Measurements from ENCODE around the gene TRAF3.

Gene TRAF3

DNA sequence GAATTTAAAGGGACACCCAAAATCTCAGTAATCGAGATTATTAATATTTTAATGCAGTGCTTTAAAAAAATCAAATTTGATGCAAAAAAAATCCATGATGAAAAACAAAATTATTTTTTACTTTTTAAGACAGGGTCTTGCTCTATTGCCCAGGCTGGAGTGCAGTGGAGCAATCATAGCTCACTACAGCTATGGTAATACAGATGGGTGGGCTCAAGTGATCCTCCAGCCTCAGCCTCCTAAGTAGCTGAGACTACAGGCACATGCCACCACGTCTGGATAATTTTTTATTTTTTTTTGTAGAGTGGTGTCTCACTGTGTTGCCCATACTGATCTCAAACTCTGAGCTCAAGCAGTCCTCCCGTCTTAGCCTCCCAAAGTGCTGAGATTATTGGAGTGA, 62.9 kb downstream of the TRAF3 start:
- H3K9ac ChIP-seq (ENCODE audit: low read depth in 1 of 2, low read length in 2 of 2), result no peak overlapping the region
- no peak overlapping the region for H3K27ac ChIP-seq (ENCODE audit: low read depth, low read length)
- H3K27me3 ChIP-seq (ENCODE audit: control insufficient read depth in 1 of 2, insufficient read depth in 2 of 2, low read length in 2 of 2), result no peaks in the 10 kb centered on the region
- no peaks in the 10 kb centered on the region for H3K36me3 ChIP-seq (ENCODE audit: control insufficient read depth in 1 of 2, insufficient read depth in 2 of 2, low read length in 2 of 2)
- H3K9me3 ChIP-seq (ENCODE audit: control insufficient read depth in 1 of 2, low read length in 2 of 2), result no peaks in the 10 kb centered on the region
- H3K4me3 ChIP-seq (ENCODE audit: low read depth in 1 of 2, low read length in 2 of 2), result no peak overlapping the region
- no peaks in the 10 kb centered on the region for H3K4me1 ChIP-seq (ENCODE audit: control insufficient read depth in 1 of 2, insufficient read depth in 2 of 2, low read length in 2 of 2)

DNA sequence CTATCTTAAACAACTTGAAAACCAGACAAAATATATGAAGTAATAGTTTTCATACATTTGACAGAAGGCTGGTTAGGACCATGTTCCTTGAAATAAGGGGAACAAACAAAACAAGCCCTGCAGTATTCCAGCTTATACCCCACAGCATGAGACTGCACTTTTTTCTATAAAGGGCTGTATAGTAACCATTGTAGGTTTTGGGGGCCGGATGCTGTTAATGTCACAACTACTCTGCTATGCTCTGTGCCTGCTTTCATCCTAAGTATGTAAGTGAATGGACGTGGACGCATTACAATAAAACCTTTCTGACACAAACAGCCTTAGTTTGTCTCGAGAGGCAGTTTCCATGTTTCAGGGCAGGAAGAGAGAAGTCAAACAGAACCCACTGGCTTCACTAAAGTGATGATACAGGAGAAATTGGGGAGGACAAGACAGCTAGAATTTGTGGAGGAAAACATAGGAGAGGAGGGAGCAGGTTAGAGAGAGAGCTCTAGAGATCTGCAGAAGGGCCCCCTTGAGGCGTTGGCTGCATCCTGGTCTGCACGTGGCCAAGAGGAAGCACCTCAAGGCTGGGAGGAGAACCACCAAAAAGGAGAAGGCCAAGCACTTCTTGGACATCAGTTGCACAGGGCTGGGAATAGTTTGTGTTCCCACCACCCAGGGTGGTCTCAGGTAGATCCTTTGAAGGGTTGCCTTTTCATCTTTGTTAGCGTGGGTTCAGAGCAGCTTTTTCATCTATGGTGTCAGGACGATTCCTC, 63.7 kb downstream of the TRAF3 start:
- no peak overlapping the region for H3K4me3 ChIP-seq (ENCODE audit: low read depth in 1 of 2, low read length in 2 of 2)
- H3K36me3 ChIP-seq (ENCODE audit: control insufficient read depth in 1 of 2, insufficient read depth in 2 of 2, low read length in 2 of 2), result no peaks in the 10 kb centered on the region
- H3K4me1 ChIP-seq (ENCODE audit: control insufficient read depth in 1 of 2, insufficient read depth in 2 of 2, low read length in 2 of 2), result no peaks in the 10 kb centered on the region
- H3K27me3 ChIP-seq (ENCODE audit: control insufficient read depth in 1 of 2, insufficient read depth in 2 of 2, low read length in 2 of 2), result no peaks in the 10 kb centered on the region
- no peak overlapping the region for H3K9ac ChIP-seq (ENCODE audit: low read depth in 1 of 2, low read length in 2 of 2)
- no peak overlapping the region for H3K27ac ChIP-seq (ENCODE audit: low read depth, low read length)
- no peaks in the 10 kb centered on the region for H3K9me3 ChIP-seq (ENCODE audit: control insufficient read depth in 1 of 2, low read length in 2 of 2)

- peaks cover 21 to 26% of the 10 kb centered on the region in 2 donors for H3K4me1 ChIP-seq (ENCODE audit: control insufficient read depth in 1 of 2, insufficient read depth in 2 of 2, low read length in 2 of 2)
- peak overlapping the region in 1 of 2 donors; percentile 7 for H3K9ac ChIP-seq (ENCODE audit: low read depth in 1 of 2, low read length in 2 of 2)
- no peak overlapping the region for H3K27ac ChIP-seq (ENCODE audit: low read depth, low read length)
- H3K9me3 ChIP-seq (ENCODE audit: control insufficient read depth in 1 of 2, low read length in 2 of 2), result no peaks in the 10 kb centered on the region
- H3K27me3 ChIP-seq (ENCODE audit: control insufficient read depth in 1 of 2, insufficient read depth in 2 of 2, low read length in 2 of 2), result no peaks in the 10 kb centered on the region
- peak overlapping the region in 1 of 2 donors; percentile 47 for H3K4me3 ChIP-seq (ENCODE audit: low read depth in 1 of 2, low read length in 2 of 2)
- H3K36me3 ChIP-seq (ENCODE audit: control insufficient read depth in 1 of 2, insufficient read depth in 2 of 2, low read length in 2 of 2), result no peaks in the 10 kb centered on the region
Measured at GRCh38 chr14:102848830-102849525, 71.7 kb downstream of the TRAF3 start.

DNA sequence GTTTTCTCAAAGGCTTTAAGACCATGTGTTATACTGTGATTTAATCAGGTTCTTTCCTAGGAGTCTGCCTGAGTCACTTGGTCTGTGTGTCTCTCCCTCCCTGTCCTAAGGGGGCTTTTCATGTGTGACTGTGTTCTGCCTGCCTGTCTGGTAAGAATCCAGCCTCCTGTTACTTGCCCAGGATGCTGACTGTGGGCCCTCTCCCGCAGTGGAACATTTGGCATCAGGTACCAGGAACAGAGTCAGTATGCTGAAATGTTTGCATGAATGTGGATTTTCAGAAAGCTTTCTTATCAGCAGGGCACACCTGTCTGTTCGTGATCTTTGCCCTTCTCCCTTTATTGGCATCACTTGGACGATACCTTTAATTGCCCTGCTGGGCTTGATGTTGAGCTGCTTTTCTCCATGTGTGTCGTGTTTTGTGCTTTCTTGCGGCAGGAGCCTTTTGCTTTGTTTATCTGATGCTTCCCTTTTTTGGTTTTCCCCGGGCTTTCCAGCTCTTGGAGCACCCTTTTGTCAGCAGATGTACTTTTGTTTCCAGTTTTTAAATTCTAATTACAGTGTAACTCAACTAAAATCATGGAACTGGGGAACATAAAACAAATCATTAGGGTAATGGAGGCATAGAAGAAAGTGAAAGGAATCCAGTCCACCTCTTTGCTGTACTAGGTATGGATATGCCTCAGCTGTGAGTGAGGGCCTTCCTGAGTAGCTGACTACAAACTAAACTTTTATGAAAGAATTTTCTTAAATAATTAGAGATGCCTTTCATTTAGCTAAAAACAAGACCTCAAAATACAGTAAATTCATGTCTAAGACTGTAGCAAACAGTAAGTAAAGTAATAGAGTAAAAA, 72.5 kb downstream of the TRAF3 start:
- Histone ChIP-seq H3K27ac (ENCODE audit: low read depth, low read length) (peak overlapping the region; percentile 33), H3K27me3 (ENCODE audit: control insufficient read depth in 1 of 2, insufficient read depth in 2 of 2, low read length in 2 of 2) (no peaks in the 10 kb centered on the region), H3K4me3 (ENCODE audit: low read depth in 1 of 2, low read length in 2 of 2) (peak overlapping the region; percentile 7 to 47), H3K4me1 (ENCODE audit: control insufficient read depth in 1 of 2, insufficient read depth in 2 of 2, low read length in 2 of 2) (peaks cover 21 to 26% of the 10 kb centered on the region in 2 donors), H3K9me3 (ENCODE audit: control insufficient read depth in 1 of 2, low read length in 2 of 2) (no peaks in the 10 kb centered on the region), H3K36me3 (ENCODE audit: control insufficient read depth in 1 of 2, insufficient read depth in 2 of 2, low read length in 2 of 2) (no peaks in the 10 kb centered on the region), H3K9ac (ENCODE audit: low read depth in 1 of 2, low read length in 2 of 2) (peak overlapping the region in 1 of 2 donors; percentile 7)

DNA sequence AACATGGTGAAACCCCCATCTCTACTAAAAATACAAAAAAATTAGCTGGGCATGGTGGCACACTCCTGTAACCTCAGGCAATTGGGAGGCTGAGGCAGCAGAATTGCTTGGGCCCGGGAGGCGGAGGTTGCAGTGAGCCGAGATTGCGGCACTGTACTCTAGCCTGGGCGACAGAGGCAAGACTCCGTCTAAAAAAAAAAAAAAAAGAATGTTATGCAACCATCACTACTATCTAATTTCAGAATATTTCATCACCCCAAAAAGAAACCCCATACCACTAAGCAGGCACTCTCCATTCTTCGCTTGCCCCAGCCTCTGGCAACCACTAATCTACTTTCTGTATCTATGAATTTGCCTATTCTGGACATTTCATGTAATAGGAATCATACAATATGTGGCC, 76.4 kb downstream of the TRAF3 start:
- Histone ChIP-seq H3K9me3 (ENCODE audit: control insufficient read depth in 1 of 2, low read length in 2 of 2) (no peaks in the 10 kb centered on the region), H3K4me1 (ENCODE audit: control insufficient read depth in 1 of 2, insufficient read depth in 2 of 2, low read length in 2 of 2) (peaks cover 20 to 23% of the 10 kb centered on the region in 2 donors), H3K9ac (ENCODE audit: low read depth in 1 of 2, low read length in 2 of 2) (no peak overlapping the region), H3K27ac (ENCODE audit: low read depth, low read length) (no peak overlapping the region), H3K4me3 (ENCODE audit: low read depth in 1 of 2, low read length in 2 of 2) (no peak overlapping the region), H3K36me3 (ENCODE audit: control insufficient read depth in 1 of 2, insufficient read depth in 2 of 2, low read length in 2 of 2) (no peaks in the 10 kb centered on the region), H3K27me3 (ENCODE audit: control insufficient read depth in 1 of 2, insufficient read depth in 2 of 2, low read length in 2 of 2) (no peaks in the 10 kb centered on the region)

GRCh38 chr14:102854091-102854703, 76.9 kb downstream of the TRAF3 start:
- Histone ChIP-seq H3K4me1 (ENCODE audit: control insufficient read depth in 1 of 2, insufficient read depth in 2 of 2, low read length in 2 of 2) (peaks cover 14 to 17% of the 10 kb centered on the region in 2 donors), H3K27me3 (ENCODE audit: control insufficient read depth in 1 of 2, insufficient read depth in 2 of 2, low read length in 2 of 2) (no peaks in the 10 kb centered on the region), H3K9me3 (ENCODE audit: control insufficient read depth in 1 of 2, low read length in 2 of 2) (no peaks in the 10 kb centered on the region), H3K36me3 (ENCODE audit: control insufficient read depth in 1 of 2, insufficient read depth in 2 of 2, low read length in 2 of 2) (no peaks in the 10 kb centered on the region), H3K9ac (ENCODE audit: low read depth in 1 of 2, low read length in 2 of 2) (no peak overlapping the region), H3K4me3 (ENCODE audit: low read depth in 1 of 2, low read length in 2 of 2) (no peak overlapping the region), H3K27ac (ENCODE audit: low read depth, low read length) (no peak overlapping the region)

GRCh38 chr14:102856179-102856578, 78.9 kb downstream of the TRAF3 start:
- Histone ChIP-seq H3K4me1 (ENCODE audit: control insufficient read depth in 1 of 2, insufficient read depth in 2 of 2, low read length in 2 of 2) (no peaks in the 10 kb centered on the region), H3K9me3 (ENCODE audit: control insufficient read depth in 1 of 2, low read length in 2 of 2) (no peaks in the 10 kb centered on the region), H3K27me3 (ENCODE audit: control insufficient read depth in 1 of 2, insufficient read depth in 2 of 2, low read length in 2 of 2) (no peaks in the 10 kb centered on the region), H3K27ac (ENCODE audit: low read depth, low read length) (no peak overlapping the region), H3K36me3 (ENCODE audit: control insufficient read depth in 1 of 2, insufficient read depth in 2 of 2, low read length in 2 of 2) (no peaks in the 10 kb centered on the region), H3K9ac (ENCODE audit: low read depth in 1 of 2, low read length in 2 of 2) (no peak overlapping the region), H3K4me3 (ENCODE audit: low read depth in 1 of 2, low read length in 2 of 2) (no peak overlapping the region)

- Histone ChIP-seq H3K9me3 (ENCODE audit: control insufficient read depth in 1 of 2, low read length in 2 of 2) (no peaks in the 10 kb centered on the region), H3K4me3 (ENCODE audit: low read depth in 1 of 2, low read length in 2 of 2) (no peak overlapping the region), H3K9ac (ENCODE audit: low read depth in 1 of 2, low read length in 2 of 2) (no peak overlapping the region), H3K4me1 (ENCODE audit: control insufficient read depth in 1 of 2, insufficient read depth in 2 of 2, low read length in 2 of 2) (no peaks in the 10 kb centered on the region), H3K27me3 (ENCODE audit: control insufficient read depth in 1 of 2, insufficient read depth in 2 of 2, low read length in 2 of 2) (no peaks in the 10 kb centered on the region), H3K36me3 (ENCODE audit: control insufficient read depth in 1 of 2, insufficient read depth in 2 of 2, low read length in 2 of 2) (no peaks in the 10 kb centered on the region), H3K27ac (ENCODE audit: low read depth, low read length) (no peak overlapping the region)
Measured at GRCh38 chr14:102857444-102857843, 80.2 kb downstream of the TRAF3 start.

- H3K9ac ChIP-seq (ENCODE audit: low read depth in 1 of 2, low read length in 2 of 2), result no peak overlapping the region
- H3K4me3 ChIP-seq (ENCODE audit: low read depth in 1 of 2, low read length in 2 of 2), result no peak overlapping the region
Measured at GRCh38 chr14:102859911-102860310, 82.7 kb downstream of the TRAF3 start.

More at GRCh38 chr14:102859911-102860310, 82.7 kb downstream of the TRAF3 start:
- Histone ChIP-seq H3K27me3 (ENCODE audit: control insufficient read depth in 1 of 2, insufficient read depth in 2 of 2, low read length in 2 of 2) (no peaks in the 10 kb centered on the region), H3K27ac (ENCODE audit: low read depth, low read length) (no peak overlapping the region), H3K9me3 (ENCODE audit: control insufficient read depth in 1 of 2, low read length in 2 of 2) (no peaks in the 10 kb centered on the region), H3K4me1 (ENCODE audit: control insufficient read depth in 1 of 2, insufficient read depth in 2 of 2, low read length in 2 of 2) (no peaks in the 10 kb centered on the region), H3K36me3 (ENCODE audit: control insufficient read depth in 1 of 2, insufficient read depth in 2 of 2, low read length in 2 of 2) (no peaks in the 10 kb centered on the region)

Measured in duodenal mucosa (tissue), 2 donors.